OCI-LY7 (cell line): Measurements from ENCODE around the gene PCGF5. TPM values are rescaled to one million over a fixed set of nuclear protein-coding genes. Genes with fewer than 3 reads are reported as not detected.

Experiments used
- BruUV-seq: library from RNA; stranded (reverse); fragments of 400-500 nt; replicated peaks from 2 replicates; lab custom pipeline; 2021; lab: Mats Ljungman, UMichigan
- CTCF ChIA-PET: fragments of 300-600 bp; sonication (Branson Sonifier 250); formaldehyde crosslinking; loops from one replicate; lab custom pipeline; 2022; ENCODE audit warnings: antibody characterized with exemption; ENCODE audit not compliant: unreplicated experiment; lab: Charles Lee
- POLR2A ChIA-PET: fragments of 300-600 bp; sonication (Branson Sonifier 250); formaldehyde crosslinking; loops from one replicate; lab custom pipeline; 2022; ENCODE audit warnings: antibody characterized with exemption; lab: Charles Lee
- DNase-seq: peaks from one replicate; pipeline ENCODE4 v3.0.0-alpha.2; 2015; ENCODE audit warnings: low spot score
- H2AFZ ChIP-seq: fragments of 200-600 bp; sonication (generic), shearing (Covaris generic); 2 replicates; pipeline ENCODE4 v1.6.1; 2014; ENCODE audit warnings: mild to moderate bottlenecking, antibody characterized with exemption, low read length, moderate library complexity
- H3K27ac ChIP-seq: fragments of 200-600 bp; sonication (generic); 2 replicates; pipeline ENCODE4 v1.5.1; 2014; ENCODE audit warnings: mixed run types, low read depth, mild to moderate bottlenecking, moderate library complexity, low read length, inconsistent platforms; ENCODE audit not compliant: poor library complexity, severe bottlenecking
- H3K36me3 ChIP-seq: fragments of 200-600 bp; sonication (generic); 2 replicates; pipeline ENCODE4 v1.6.1; 2014; ENCODE audit warnings: mild to moderate bottlenecking, antibody characterized with exemption, low read length, moderate library complexity, mixed read lengths; ENCODE audit not compliant: insufficient read depth
- H3K4me1 ChIP-seq: fragments of 200-600 bp; sonication (generic); 2 replicates; pipeline ENCODE4 v1.5.1; 2014; ENCODE audit warnings: mild to moderate bottlenecking, low read length; ENCODE audit not compliant: insufficient read depth, poor library complexity, severe bottlenecking
- H3K4me2 ChIP-seq: fragments of 200-600 bp; sonication (generic); 2 replicates; pipeline ENCODE4 v1.6.1; 2014; ENCODE audit warnings: mild to moderate bottlenecking, low read length
- H3K4me3 ChIP-seq: fragments of 200-600 bp; sonication (generic); 2 replicates; pipeline ENCODE4 v1.5.1; 2014; ENCODE audit warnings: mild to moderate bottlenecking, low read depth, low read length; ENCODE audit not compliant: poor library complexity, severe bottlenecking
- H3K79me2 ChIP-seq: fragments of 200-600 bp; sonication (generic); 2 replicates; pipeline ENCODE4 v1.6.1; 2016; ENCODE audit warnings: low read depth, mild to moderate bottlenecking, low read length, moderate library complexity, mixed read lengths; ENCODE audit not compliant: insufficient read depth
- H3K9me2 ChIP-seq: fragments of 200-600 bp; sonication (generic); 2 replicates; pipeline ENCODE4 v1.6.1; 2016; ENCODE audit warnings: mild to moderate bottlenecking, low read length, mixed read lengths; ENCODE audit not compliant: insufficient read depth
- H3K9me3 ChIP-seq: fragments of 200-600 bp; sonication (generic); 2 replicates; pipeline ENCODE4 v1.6.1; 2014; ENCODE audit warnings: mild to moderate bottlenecking, mixed run types, low read length, mixed read lengths
- H4K20me1 ChIP-seq: fragments of 200-600 bp; sonication (generic); 2 replicates; pipeline ENCODE4 v1.6.1; 2014; ENCODE audit warnings: mild to moderate bottlenecking, antibody characterized with exemption, low read length, moderate library complexity, mixed read lengths; ENCODE audit not compliant: insufficient read depth
- EZH2phosphoT487 ChIP-seq: fragments of 200-600 bp; sonication (generic); IDR thresholded peaks from 2 replicates; pipeline ENCODE4 v1.6.1; 2018; ENCODE audit warnings: low read depth, borderline replicate concordance, mild to moderate bottlenecking, mixed run types, antibody characterized with exemption, low read length, moderate library complexity, mixed read lengths
- intact Hi-C: fragments of 100-400 bp; cut with micrococcal nuclease; formaldehyde crosslinking; loops from one replicate; pipeline ENCODE4 v1.10.0; 2022; ENCODE audit not compliant: unreplicated experiment
- total RNA-seq, 2 experiments: library from RNA; depleted of rRNA in 1 of 2; stranded (reverse); fragments of >200 nt in 1 of 2; shearing (Covaris generic) in 1 of 2; gene quantifications; 2 replicates each; pipeline ENCODE4 v1.2.3, GENCODE V29; 2014 to 2022
- TF ChIP-seq, protein P1 (sequence below): fragments of 200-600 bp; sonication (generic); conservative IDR thresholded peaks from 2 replicates; pipeline ENCODE4 v1.5.1; 2014; ENCODE audit warnings: mild to moderate bottlenecking, antibody characterized with exemption, low read length, moderate library complexity, mixed read lengths

PCGF5 gene
- total RNA-seq, 2 experiments from 2014 or later: 25.1 to 40.9 TPM

DNA sequence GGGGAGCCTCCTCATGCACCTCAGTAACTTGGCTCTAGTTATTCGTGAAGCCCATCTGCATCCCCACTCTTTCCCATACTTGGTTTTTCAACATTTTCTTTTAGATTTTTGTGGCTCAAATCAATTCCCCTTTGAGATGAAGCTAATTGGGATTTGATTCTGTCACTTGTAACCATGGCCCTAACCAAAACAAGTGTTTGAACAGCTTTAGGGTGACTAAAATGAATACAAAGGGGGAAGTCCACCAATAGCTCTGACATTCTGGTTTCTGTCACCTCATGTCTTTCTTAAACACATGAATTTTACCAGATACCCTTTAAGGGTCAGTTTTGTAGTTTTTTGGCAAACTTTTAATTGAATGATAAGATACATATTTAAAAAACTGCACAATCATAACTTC lies 87.0 kb downstream of the PCGF5 start:
- intact Hi-C loops: no loop called here
- no peak overlapping the region for H3K4me2 ChIP-seq
- no peak for DNase-seq
- H3K4me3 ChIP-seq: no peak overlapping the region
- no peaks in the 10 kb centered on the region for H3K4me1 ChIP-seq
- ChIA-PET CTCF (no interaction called here), POLR2A (interaction anchor here (1.5 kb wide), 1 partner anchor 9 kb away, joined by 3 read pairs; no protein-coding TSS in a partner anchor)
- H3K36me3 ChIP-seq: no peaks in the 10 kb centered on the region
- TF ChIP-seq, protein P1, sequence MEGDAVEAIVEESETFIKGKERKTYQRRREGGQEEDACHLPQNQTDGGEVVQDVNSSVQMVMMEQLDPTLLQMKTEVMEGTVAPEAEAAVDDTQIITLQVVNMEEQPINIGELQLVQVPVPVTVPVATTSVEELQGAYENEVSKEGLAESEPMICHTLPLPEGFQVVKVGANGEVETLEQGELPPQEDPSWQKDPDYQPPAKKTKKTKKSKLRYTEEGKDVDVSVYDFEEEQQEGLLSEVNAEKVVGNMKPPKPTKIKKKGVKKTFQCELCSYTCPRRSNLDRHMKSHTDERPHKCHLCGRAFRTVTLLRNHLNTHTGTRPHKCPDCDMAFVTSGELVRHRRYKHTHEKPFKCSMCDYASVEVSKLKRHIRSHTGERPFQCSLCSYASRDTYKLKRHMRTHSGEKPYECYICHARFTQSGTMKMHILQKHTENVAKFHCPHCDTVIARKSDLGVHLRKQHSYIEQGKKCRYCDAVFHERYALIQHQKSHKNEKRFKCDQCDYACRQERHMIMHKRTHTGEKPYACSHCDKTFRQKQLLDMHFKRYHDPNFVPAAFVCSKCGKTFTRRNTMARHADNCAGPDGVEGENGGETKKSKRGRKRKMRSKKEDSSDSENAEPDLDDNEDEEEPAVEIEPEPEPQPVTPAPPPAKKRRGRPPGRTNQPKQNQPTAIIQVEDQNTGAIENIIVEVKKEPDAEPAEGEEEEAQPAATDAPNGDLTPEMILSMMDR: no peak
- TF ChIP-seq EZH2phosphoT487: no peak
- H2AFZ ChIP-seq: no peak overlapping the region
- no peaks in the 10 kb centered on the region for H3K9me3 ChIP-seq
- no peaks in the 10 kb centered on the region for H3K9me2 ChIP-seq
- no TSS peak for BruUV-seq
- H3K27ac ChIP-seq: no peak overlapping the region
- H3K79me2 ChIP-seq: no peaks in the 10 kb centered on the region
- no peaks in the 10 kb centered on the region for H4K20me1 ChIP-seq

GRCh38 chr10:91309711-91310110 lies 89.2 kb downstream of the PCGF5 start:
- Histone ChIP-seq H3K4me1 (no peaks in the 10 kb centered on the region), H3K36me3 (no peaks in the 10 kb centered on the region), H3K27ac (no peak overlapping the region), H3K79me2 (no peaks in the 10 kb centered on the region), H3K9me3 (no peaks in the 10 kb centered on the region), H4K20me1 (no peaks in the 10 kb centered on the region), H3K4me2 (no peak overlapping the region), H3K9me2 (no peaks in the 10 kb centered on the region), H2AFZ (no peak overlapping the region), H3K4me3 (no peak overlapping the region)
- BruUV-seq: no TSS peak
- DNase-seq: no peak
- TF ChIP-seq, protein P1: no peak
- no peak for TF ChIP-seq EZH2phosphoT487
- intact Hi-C loops: no loop called here
- ChIA-PET CTCF (no interaction called here), POLR2A (no interaction called here)

- intact Hi-C loops: no loop called here
- Histone ChIP-seq H3K9me3 (no peaks in the 10 kb centered on the region), H3K4me1 (no peaks in the 10 kb centered on the region), H3K4me3 (no peak overlapping the region), H3K9me2 (no peaks in the 10 kb centered on the region), H3K4me2 (no peak overlapping the region), H4K20me1 (no peaks in the 10 kb centered on the region), H3K27ac (no peak overlapping the region), H2AFZ (no peak overlapping the region), H3K79me2 (no peaks in the 10 kb centered on the region), H3K36me3 (no peaks in the 10 kb centered on the region)
- no peak for TF ChIP-seq EZH2phosphoT487
- TF ChIP-seq, protein P1: no peak
- POLR2A ChIA-PET: interaction anchor here (1.5 kb wide), 1 partner anchor 13 kb away, joined by 6 read pairs; no protein-coding TSS in a partner anchor
- CTCF ChIA-PET: no interaction called here
- no peak for DNase-seq
- no TSS peak for BruUV-seq
These were observed 91.3 kb downstream of the PCGF5 start for GRCh38 chr10:91311601-91312381.
